Activated CD4-positive, alpha-beta T cell treated with anti-CD3 and anti-CD28 coated beads, Interleukin-2, amount 50 U/mL, for 24 hours (primary cell): ENCODE measurements around the gene DYSF.
"Not testable (repeated sequence)": the region's sequence is repeated elsewhere in the genome, so short reads cannot be mapped to it uniquely, and the experiment has no call there.

Experiments
- DNase-seq, 2 donors: peaks; one replicate each; pipeline ENCODE4 v3.0.0-alpha.2; 2020; ENCODE audit warnings: low read depth in 1 of 2, low spot score in 1 of 2

The DYSF gene

GRCh38 chr2:71634567-71634966, 181.2 kb downstream of the DYSF start:
- DNase-seq = no peak

GRCh38 chr2:71635798-71636197, 182.4 kb downstream of the DYSF start:
- no peak for DNase-seq

- no peak for DNase-seq
Measured at GRCh38 chr2:71637168-71637567, 183.8 kb downstream of the DYSF start.

GRCh38 chr2:71637736-71638135, 184.4 kb downstream of the DYSF start:
- no peak for DNase-seq

- DNase-seq = no peak
Measured at GRCh38 chr2:71639735-71640134, 186.4 kb downstream of the DYSF start.

- DNase-seq = no peak
Measured at GRCh38 chr2:71640489-71640888, 187.1 kb downstream of the DYSF start.

GRCh38 chr2:71643674-71644357, 190.5 kb downstream of the DYSF start:
- no peak for DNase-seq

- DNase-seq = no peak
Measured at GRCh38 chr2:71646028-71646427, 192.7 kb downstream of the DYSF start.

GRCh38 chr2:71647356-71647755, 194.0 kb downstream of the DYSF start:
- DNase-seq = no peak

GRCh38 chr2:71655498-71655897, 202.1 kb downstream of the DYSF start:
- DNase-seq = no peak

- DNase-seq = not testable (repeated sequence)
Measured at GRCh38 chr2:71658256-71658655, 204.9 kb downstream of the DYSF start.

- DNase-seq = no peak
Measured at GRCh38 chr2:71658771-71659170, 205.4 kb downstream of the DYSF start.

GRCh38 chr2:71659868-71660518, 206.6 kb downstream of the DYSF start:
- DNase-seq = no peak

GRCh38 chr2:71661782-71662181, 208.4 kb downstream of the DYSF start:
- no peak for DNase-seq

GRCh38 chr2:71662665-71663394, 209.5 kb downstream of the DYSF start:
- DNase-seq = no peak

GRCh38 chr2:71664161-71664560, 210.8 kb downstream of the DYSF start:
- no peak for DNase-seq

GRCh38 chr2:71665168-71666093, 212.1 kb downstream of the DYSF start:
- no peak for DNase-seq

GRCh38 chr2:71666094-71666474, 212.7 kb downstream of the DYSF start:
- DNase-seq = no peak

GRCh38 chr2:71667256-71668182, 214.2 kb downstream of the DYSF start:
- no peak for DNase-seq
